Islet of Langerhans (tissue), 1 donor: ENCODE data around the gene KLF13.

Experiments
- FAIRE-seq: peaks from one replicate; lab custom pipeline; 2011; peaks lifted over from hg19 to GRCh38; lab: Jason Lieb, UNC

Gene KLF13

DNA sequence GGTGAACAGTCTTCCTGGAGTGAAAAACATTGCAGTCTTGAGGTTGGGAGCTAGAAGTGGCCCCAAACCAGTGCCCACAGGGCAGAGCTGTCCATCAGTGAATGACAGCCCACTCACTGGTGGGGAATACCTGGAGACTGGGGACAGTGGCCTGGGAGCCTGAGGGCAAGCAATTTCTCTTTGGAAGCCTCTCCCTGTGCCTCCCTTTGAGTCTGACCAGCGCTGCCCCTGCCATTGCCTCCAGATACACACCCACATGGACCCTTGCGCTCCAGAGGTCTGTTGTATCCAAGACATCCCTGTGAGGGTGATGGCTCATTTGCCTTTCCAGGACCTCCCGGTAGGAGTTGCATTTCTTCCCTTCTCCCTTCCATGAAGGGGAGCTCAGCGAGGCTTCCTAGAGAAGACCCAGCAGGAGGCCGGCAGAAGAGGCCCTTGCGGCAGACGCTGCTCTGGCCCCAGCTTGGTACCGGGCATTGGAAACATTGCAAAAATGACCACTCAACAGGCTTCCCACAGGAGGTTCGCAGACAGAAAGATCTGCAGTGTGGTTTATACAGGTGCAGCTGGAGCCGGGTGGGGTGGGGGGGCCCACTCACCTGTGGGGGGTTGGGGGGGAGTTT, 38.5 kb downstream of the KLF13 start:
- no peak for FAIRE-seq

DNA sequence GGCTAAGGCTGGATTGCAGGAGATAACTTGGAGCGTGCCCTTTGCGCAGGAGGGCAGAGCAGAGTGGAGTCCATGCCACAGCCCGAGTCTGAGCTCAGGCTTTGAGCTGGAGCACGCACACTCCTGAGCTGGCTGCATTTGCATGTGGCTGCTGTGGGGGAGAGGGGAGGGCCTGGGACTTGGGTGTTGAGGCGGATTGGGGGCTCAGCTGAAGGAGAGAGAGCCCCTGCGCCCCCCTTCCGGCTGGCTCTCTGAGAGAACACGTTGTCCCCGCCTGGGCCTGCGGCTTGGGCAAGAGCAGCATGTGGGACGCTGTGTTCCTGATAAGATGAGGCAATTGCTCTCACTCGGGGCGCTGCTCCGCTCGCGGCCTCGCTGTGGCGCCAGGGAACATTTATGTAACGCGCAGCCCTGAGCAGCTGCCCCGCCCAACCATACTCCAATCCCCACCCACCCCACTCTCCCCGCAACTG, 39.1 kb downstream of the KLF13 start:
- FAIRE-seq: no peak

DNA sequence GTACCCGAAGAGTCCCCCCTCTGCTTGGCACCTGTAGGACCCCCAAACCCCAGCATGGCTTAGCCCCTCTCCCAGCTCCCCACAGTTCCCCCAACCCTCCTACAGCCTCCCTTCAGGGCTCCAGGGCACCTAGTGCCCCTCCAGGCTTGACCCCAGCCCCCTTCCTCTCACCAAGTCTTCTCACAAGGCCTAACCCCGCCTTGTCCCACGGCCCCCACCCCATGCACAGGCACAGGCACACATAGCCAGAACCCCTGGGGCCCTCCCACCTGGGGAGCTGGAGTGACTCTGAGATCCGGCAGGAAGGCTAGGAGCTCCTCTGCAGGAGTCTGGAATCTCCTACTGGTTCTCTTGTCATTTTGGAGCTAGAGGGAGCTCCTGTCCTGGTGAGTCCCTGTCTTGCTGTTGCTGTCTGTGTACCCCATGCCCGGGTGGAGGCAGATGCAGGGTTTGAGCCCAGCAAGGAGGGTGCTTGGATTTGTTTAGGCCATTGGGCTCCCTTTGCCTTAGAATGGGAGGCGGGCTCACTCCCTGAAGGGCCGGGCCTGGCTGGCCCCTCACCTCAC, 39.6 kb downstream of the KLF13 start:
- no peak for FAIRE-seq

DNA sequence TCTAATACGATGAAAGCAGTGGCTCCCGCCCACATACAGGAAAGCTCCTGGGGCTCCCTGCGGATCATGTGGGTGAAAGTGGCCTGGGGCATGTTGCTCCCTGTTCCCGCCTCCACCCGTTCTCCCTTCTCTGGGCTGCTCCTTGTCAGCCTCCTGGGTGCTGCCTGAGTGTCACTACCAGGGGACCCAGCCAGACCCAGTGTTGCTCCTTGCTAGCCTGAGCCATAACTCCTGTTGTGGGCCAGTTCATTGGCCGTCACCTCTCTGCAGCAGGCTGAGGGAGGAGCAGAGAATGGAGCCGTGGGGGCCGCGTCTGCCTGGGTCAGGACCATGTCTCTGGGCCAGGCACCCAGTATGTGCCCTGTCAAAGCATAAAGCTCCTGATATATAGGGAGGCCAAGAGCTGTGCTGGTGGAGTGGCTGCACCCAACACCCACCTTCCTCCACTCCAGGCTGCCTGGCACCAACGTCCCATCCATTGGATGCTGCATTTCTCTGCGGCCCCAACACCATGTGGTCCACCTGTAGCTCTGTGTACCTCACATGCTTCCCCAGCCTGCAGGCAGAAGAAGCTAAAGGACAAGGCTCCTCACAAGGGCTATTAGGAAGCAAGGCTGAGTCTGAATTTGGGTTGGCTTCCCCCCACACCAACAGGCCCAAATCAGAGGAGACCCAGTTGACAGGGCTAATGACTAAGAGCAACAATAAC, 40.5 kb downstream of the KLF13 start:
- no peak for FAIRE-seq

DNA sequence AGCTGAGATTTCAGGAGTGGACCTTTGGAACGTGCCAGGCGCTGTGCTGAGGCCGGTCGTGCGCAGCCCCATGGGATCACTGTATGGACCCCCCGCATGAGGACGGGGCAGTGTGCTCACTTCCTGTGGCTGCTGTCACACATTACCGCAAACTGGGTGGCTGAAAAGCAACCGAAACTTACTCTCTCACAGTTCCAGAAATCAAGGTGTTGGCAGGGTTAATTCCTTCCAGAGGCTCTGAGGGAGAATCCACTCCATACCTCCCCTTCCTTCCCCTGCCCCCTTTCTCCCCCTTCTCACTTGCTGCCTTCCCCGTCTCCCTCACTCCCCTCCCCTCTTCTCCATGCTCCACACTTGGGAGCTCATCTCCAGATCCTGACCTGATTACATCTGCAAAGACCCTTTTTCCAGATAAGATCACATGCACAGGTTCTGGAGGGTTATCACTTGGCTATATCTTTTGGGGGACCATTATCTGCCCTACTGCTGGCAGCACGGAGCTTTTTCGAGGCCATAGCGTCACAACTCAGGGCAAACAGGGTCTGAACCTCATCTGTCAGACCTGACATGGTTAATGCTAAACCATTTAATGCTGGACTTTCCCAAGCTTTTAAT, 41.2 kb downstream of the KLF13 start:
- no peak for FAIRE-seq

DNA sequence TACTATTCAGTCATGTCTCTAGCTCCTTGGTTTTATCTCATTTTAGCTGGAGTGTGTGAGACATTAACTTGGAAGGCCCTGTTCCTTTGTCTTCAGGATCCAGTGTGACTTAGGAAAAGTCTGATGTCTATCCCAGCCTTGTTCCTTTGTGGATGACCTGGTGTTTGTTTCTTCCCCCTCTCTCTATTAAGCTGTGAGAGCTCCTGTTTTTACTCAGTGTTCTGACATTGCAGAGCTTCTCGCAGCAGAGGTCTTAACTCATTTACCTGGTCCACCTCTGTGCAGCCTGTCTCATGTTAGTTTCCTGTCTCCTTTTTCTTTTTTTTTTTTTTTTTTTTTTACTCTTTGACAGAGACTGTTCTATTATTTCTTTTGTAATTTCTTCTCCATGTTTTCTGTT, 43.1 kb downstream of the KLF13 start:
- no peak for FAIRE-seq

DNA sequence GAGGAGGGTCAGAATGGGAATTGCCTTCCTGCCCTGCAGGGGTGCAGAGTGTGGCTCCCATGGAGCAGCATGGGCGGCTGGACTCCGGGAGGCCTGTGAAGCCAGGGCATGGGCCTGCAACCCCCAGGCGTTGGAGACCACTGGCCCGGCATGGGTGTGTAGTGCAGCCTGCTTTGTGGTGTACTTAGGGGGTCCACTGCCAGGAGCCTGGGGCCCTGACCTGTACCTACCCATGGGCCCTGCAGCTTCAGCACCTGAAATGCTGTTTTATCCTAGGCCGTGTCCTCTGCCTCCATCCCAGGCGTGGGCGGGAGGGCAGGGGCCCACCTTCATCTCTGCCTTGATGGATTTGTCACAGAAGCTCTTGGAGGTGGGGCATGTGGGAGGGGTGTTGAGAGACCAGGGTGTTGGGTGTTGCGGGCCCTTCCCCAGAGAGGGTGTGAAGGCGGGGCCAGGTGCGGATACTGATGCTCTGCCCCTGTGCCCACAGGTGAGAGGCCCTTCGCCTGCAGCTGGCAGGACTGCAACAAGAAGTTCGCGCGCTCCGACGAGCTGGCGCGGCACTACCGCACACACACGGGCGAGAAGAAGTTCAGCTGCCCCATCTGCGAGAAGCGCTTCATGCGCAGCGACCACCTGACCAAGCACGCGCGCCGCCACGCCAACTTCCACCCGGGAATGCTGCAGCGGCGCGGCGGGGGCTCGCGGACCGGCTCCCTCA, 45.0 kb downstream of the KLF13 start:
- FAIRE-seq: no peak

DNA sequence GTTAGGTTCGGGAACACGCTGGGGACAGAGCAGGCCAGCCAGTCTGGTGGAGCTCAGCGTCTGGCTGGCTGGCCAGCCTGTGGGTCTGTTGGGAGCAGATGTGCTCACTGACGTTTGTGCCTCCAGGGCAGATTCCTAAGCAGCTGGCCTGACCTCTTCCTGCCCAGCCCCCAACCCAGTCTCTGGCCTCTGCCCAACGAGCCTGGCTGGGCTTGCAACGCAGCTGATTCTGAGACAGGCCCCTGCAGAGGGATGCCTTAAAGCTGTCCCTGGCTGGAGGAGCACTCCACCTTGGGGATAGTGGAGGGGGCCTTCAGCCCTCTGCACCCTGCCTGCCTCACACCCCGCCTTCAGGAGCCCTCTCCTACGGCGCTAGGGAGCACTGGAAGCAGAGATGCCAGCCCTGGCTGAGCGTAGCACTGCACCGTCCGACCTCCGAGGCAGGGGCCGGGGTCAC, 46.0 kb downstream of the KLF13 start:
- no peak for FAIRE-seq

DNA sequence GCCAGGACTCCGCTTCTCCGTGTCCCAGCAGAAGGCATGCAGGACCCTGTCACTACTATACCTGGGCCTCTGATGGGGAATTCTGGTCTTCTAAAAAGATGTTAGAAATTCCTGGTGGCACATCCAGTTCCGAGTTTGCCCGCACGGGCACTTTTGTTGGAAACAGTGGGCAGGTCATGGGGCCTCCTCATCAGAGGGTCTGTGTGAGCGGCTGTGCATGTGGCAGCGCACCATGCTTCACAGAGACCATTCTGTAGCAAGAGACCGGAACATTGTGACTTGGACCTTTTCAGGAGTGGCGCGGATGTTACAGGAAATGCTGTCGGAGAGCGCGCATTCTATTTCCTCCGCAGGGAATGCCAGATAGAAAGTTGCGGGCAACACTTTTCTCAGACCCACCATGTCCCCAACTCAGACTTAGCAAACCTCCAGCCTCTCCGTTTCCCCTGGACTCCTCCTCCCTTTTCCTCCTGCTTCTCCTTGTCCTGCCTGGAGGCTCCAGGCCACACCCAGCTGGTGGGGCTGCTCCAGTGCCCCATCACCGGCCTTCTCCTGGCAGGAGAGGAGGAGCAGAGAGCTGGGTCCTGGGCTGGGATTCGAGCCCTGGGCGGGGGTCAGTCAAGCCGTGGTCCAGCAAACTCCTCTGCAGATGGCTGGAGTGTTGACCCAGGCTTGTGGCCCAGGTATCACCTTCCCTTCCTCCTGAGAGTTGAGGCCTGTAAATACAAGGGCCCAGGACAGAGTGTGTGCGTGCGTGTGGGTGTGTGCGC, 46.6 kb downstream of the KLF13 start:
- FAIRE-seq: no peak

DNA sequence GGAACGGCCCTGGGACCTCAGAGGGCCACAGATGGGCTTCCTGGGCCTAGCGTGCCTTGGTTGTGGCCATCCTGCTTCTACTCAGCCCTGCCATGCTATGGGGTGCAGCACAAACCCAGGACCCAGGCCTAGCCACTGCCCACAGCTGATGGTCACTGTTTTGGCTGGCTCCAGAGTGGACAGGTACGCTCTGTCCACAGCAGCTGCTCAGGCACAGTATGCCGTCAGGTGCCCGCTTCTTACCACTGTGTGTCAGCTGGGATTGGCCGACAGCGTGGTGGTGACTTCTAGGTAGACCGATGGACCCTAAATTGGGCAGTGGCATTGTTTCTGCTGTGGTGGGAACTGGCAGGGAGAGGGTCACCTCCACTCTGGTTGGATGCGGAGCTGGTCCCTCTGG, 47.3 kb downstream of the KLF13 start:
- FAIRE-seq: no peak

DNA sequence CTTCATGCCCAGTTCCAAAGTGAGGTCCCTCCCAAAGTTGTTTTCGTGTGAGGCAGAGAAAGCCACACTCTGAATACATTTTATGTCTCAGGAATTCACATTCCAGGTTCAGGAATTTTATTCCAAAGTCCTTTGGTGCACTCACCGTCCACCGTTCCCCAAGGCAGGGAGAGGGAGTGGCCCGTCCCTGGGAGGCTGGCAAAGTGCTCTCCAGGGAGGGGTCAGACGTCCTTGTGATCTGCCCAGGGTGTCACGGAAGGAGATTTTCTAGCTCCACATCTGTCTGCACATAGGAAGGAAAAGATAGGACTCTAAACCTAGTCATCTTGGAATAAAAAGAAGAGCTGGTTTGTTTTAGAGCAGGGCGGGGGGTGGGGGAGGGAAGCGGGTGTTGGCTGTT, 47.9 kb downstream of the KLF13 start:
- no peak for FAIRE-seq

DNA sequence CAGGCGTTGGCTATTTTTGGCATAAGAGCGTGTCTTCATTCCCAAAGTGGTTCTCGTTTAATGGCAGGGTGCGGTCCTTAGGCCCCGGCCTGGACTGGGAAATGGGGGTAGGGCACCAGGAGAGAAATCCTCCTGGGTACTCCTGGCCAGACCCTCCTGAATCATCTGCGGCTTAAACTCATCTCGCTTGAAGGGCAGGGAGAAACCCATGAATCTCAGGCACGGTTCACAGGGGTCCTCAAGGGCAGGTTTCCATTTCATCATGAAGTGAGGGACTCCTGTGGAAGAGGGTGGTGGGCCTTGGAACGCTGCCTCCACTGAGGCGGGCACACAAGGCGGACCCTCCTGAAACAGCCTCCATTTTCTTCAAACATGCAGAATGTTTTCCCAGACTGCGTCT, 48.4 kb downstream of the KLF13 start:
- no peak for FAIRE-seq

DNA sequence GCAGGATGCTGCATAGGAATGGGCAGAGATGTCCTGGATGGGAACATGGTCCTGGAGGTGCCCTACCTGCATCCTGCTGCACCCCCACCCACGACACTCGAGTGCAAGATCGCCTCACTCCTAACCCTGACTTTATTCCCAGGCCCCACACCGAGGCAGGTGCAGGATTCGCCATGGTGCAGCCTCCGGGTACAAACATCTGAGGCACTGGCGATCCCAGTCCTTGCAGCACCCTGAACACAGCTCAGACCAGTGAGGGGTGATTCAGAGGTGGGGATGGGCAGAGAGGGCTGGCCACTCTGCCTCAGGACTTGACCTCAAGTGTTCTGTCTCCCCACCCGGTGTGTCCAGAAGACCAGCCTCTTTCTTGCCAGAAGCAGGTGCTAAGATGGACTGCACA, 49.1 kb downstream of the KLF13 start:
- no peak for FAIRE-seq

DNA sequence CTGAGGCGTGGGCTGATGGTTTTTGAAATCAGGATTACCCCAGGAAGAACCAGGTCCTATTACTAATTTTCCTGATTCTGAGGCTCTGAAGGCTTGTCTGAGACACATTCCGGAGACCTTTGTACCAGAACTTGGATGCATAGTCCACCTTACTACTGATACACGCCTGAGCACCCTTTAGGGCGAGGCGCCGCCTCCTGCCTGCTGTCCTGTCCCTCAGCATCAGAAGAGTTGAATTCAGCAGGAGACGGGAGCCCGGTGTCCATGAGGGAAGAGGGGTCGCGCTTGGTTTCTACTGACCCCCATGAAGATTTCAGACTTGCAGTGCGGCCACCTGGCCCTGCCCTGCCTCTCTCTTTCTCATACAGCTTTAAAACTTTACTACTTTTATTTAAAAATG, 49.9 kb downstream of the KLF13 start:
- FAIRE-seq: no peak

DNA sequence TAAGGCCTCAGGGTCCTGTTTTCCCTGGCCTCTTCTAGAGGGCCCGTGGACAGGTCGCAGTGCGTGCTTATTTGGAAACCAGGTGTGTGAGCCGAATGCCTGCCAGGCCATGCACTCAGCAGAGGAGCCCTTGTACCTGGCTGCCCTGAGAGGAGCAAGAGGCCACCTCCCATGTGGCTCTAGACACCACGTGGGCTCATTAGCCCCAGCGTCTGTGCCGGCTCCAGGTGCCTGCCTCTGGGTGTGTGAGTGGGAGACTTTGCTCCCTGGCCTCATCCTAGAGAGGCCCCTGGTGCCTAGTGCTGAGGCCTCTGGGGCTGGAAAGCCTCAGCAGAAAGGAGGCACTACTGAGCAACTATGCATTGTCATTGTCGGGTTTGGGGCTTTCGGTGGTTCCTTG, 50.4 kb downstream of the KLF13 start:
- no peak for FAIRE-seq

DNA sequence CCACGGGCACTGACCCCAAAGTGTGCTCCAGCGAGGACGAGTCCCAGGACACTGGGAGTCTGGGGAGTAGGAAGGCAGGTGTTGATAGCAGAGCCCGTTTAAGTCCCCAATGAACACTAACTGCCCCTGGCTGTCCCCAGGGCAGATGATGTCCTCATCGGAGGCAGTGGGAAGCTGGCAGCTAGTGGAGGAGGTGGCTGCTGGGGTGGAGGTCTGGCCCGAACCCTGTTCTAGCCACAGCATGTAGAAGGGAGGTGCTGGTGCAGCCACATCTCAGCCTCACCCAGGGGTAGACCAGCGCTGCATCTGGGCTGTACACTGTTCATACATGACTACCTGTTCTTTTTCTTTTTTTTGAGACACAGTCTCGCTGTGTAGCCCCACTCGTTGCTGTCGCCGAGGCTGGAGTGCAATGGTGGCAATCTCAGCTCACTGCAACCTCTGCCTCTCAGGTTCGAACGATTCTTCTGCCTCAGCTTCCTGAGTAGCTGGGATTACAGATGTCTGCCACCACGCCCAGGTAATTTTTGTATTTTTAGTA, 51.8 kb downstream of the KLF13 start:
- no peak for FAIRE-seq

DNA sequence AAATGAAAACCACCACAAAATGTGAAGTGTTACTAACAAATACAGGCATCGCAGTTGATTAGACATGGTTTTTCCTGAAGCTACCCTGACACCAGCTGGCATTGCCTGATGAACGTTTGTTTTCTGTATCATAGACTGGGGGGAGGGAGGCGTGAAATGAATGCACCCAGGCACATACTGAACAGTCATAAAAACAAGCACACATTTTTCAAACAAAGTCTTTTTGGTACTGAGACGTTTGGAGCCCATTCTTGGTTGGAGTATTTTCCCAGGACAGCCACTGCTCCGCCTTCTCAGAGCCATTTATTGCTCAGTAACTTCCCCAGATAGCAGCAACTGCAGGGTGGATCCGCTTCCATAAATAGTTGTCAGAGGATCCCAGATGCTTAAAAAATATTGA, 52.4 kb downstream of the KLF13 start:
- FAIRE-seq: no peak

DNA sequence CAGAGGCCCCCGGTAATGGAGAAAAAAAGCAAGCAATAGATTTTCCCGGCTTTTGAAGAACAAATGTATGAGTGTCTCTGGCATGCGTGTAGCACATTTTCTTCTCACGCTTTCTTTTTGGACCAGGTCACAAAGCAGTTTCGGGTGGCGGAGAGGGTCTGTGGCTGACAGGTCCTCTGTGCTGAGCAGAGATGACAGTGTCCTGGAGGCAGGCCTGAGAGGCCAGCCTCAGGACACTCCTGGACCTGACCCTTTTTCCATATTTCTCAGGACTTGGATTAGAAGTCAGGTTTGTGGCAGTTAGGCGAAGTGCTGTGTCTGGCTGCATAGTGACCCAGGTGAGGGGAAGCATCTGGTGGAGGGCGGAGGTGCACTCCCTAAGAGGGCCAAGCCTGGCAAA, 52.9 kb downstream of the KLF13 start:
- FAIRE-seq: no peak

DNA sequence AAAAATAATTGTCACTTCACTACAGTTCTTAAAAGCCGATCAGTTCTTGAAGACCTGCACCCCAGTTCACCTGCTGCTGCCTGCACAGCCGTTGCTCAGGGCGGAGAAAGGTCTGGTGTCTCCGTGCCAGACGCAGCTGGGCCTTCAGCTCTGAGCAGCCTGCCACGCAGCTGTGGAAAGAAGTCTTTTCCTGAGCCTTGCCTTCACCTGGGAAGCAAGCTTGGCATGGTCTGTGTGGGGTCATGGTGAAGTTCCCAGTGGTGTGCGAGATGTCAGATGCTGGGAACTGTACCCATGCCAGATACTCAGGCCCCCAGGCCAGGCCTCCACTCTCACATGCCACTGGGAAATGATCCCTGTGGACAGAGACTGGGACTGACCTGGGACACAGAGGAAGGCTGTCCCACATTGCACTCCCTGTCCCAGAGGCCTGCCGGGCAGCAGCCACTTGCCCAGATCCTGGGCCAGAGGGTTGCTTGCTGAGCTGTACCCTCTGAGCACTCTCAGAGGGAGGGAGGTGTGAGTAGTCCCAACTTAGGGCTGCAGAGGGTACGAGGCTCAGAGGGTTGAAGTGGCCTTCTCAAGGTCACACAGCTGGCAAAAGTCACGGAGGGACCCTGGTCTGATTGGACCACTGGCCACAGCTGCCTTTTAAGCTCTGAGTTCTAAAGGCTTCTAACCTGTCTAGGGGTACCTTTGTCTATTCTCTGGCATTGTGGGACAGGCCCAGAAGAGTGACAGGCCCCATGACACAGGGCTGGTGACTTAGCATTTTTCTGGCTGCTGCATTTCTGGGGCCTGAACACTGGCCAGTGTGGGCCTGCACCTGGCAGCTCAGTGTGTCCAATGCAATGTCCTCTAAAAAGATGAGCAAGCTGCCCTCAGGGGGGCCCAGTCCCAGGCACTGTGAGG, 55.4 kb downstream of the KLF13 start:
- FAIRE-seq: no peak

DNA sequence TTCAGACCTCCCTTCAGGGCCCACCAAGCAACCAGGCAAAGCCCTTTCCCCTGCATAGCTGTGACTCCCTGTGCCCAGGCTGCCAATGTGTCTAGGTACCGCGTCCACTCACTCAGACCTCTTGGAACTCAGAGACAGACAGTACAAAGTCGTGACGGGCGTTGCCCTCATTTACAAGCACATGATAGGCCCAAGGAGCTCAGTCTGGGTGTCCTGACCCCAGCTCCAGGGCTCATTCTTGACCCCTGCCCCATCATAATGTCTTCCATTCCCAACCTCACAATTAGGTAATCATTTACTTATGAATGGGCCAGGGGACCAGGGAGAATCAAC, 56.0 kb downstream of the KLF13 start:
- FAIRE-seq: no peak

DNA sequence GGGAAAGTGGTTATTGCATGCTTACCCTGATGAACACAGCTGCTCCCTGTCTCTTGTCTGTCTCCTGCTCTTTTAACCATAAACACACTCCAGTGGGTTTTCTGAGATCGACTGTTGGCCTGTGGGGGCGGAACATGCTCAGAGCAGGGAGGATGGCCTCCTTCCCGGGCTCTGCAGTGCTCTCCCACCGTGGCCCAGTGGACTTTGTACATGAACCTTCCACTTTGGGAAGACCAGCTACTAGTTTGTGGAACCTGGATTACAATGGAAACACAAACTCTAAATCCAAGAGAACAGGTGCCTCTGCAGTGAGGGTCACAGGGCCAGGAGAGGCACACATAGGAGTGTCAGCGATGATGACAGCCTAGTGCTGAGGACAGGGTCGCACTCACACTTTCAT, 56.5 kb downstream of the KLF13 start:
- no peak for FAIRE-seq
